WTC11 (cell line): ENCODE results near the gene AK2.

Experiments used
- CTCF ChIP-seq: fragments of 200-600 bp; IDR thresholded peaks from 2 replicates; pipeline ENCODE4 v1.8.0; 2022; ENCODE audit warnings: antibody characterized with exemption
- MYBL2 ChIP-seq: sonication (generic); formaldehyde crosslinking; IDR thresholded peaks from 2 replicates; pipeline ENCODE4 v1.8.1; 2023; ENCODE audit warnings: mild to moderate bottlenecking, moderate library complexity, missing genetic modification reagents
- NFE2L1 ChIP-seq: sonication (generic); formaldehyde crosslinking; IDR thresholded peaks from 2 replicates; pipeline ENCODE4 v1.8.1; 2023; ENCODE audit warnings: missing genetic modification reagents
- RELA ChIP-seq: sonication (generic); formaldehyde crosslinking; IDR thresholded peaks from 2 replicates; pipeline ENCODE4 v1.8.1; 2022; ENCODE audit warnings: missing genetic modification reagents, mild to moderate bottlenecking, borderline replicate concordance
- ZNF416 ChIP-seq: fragments of 250-450 bp; sonication (Bioruptor Pico); IDR thresholded peaks from 2 replicates; pipeline ENCODE4 v1.9.0; 2021; ENCODE audit warnings: mild to moderate bottlenecking, inconsistent platforms
- TF ChIP-seq, protein P1 (sequence below): sonication (generic); formaldehyde crosslinking; IDR thresholded peaks from 2 replicates; pipeline ENCODE4 v1.8.1; 2022; ENCODE audit warnings: mild to moderate bottlenecking, missing genetic modification reagents, moderate library complexity, borderline replicate concordance
- TF ChIP-seq, protein P2 (sequence below): sonication (generic); formaldehyde crosslinking; IDR thresholded peaks from 2 replicates; pipeline ENCODE4 v1.8.1; 2023; ENCODE audit warnings: mild to moderate bottlenecking, missing genetic modification reagents
- TF ChIP-seq, protein P3 (sequence below): sonication (generic); formaldehyde crosslinking; IDR thresholded peaks from 2 replicates; pipeline ENCODE4 v1.8.1; 2023; ENCODE audit warnings: mild to moderate bottlenecking, moderate library complexity, missing genetic modification reagents
- TF ChIP-seq, protein P4 (sequence below): sonication (generic); formaldehyde crosslinking; IDR thresholded peaks from 2 replicates; pipeline ENCODE4 v1.8.0; 2022; ENCODE audit warnings: mild to moderate bottlenecking, missing genetic modification reagents

DNA sequence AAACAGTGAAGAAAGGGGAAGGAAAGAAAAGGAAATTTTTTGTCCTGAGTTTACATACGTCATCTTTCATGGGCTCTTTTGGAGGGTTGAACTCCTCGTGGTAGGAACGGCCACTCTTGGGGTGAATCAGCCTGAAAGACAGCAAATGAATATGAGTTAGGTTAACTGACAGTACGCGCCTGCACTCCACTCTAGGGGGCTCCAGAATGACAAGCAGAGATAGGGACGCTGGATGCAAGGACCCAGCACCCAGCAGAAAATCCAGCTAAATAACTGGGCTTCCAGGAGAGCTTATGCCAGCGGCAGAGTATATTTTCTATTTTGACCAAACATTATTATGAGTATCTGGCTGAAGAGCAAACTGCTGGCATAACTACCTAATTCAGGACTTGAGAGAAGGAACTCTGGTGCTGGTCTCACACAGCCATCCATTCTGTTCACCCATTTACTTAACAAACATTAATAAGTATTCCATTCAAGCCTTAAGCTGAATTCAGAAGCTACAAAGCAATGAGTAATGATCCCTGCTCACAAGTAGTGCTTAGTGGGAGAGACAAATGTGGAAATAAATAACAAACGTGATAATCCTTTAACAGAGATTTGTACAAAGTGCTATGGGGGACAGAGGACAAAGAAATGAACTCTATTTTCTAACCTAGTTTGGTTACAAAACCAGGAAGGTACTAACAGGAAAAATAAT is 22.1 kb downstream of the AK2 start:
- TF ChIP-seq, protein P1, sequence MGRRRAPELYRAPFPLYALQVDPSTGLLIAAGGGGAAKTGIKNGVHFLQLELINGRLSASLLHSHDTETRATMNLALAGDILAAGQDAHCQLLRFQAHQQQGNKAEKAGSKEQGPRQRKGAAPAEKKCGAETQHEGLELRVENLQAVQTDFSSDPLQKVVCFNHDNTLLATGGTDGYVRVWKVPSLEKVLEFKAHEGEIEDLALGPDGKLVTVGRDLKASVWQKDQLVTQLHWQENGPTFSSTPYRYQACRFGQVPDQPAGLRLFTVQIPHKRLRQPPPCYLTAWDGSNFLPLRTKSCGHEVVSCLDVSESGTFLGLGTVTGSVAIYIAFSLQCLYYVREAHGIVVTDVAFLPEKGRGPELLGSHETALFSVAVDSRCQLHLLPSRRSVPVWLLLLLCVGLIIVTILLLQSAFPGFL: no peak
- TF ChIP-seq CTCF (no peak), NFE2L1 (CRISPR knock-in tag) (no peak), ZNF416 (CRISPR knock-in tag) (no peak), MYBL2 (CRISPR knock-in tag) (no peak), RELA (no peak)
- TF ChIP-seq, protein P2, sequence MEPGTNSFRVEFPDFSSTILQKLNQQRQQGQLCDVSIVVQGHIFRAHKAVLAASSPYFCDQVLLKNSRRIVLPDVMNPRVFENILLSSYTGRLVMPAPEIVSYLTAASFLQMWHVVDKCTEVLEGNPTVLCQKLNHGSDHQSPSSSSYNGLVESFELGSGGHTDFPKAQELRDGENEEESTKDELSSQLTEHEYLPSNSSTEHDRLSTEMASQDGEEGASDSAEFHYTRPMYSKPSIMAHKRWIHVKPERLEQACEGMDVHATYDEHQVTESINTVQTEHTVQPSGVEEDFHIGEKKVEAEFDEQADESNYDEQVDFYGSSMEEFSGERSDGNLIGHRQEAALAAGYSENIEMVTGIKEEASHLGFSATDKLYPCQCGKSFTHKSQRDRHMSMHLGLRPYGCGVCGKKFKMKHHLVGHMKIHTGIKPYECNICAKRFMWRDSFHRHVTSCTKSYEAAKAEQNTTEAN (CRISPR knock-in tag): no peak
- TF ChIP-seq, protein P3, sequence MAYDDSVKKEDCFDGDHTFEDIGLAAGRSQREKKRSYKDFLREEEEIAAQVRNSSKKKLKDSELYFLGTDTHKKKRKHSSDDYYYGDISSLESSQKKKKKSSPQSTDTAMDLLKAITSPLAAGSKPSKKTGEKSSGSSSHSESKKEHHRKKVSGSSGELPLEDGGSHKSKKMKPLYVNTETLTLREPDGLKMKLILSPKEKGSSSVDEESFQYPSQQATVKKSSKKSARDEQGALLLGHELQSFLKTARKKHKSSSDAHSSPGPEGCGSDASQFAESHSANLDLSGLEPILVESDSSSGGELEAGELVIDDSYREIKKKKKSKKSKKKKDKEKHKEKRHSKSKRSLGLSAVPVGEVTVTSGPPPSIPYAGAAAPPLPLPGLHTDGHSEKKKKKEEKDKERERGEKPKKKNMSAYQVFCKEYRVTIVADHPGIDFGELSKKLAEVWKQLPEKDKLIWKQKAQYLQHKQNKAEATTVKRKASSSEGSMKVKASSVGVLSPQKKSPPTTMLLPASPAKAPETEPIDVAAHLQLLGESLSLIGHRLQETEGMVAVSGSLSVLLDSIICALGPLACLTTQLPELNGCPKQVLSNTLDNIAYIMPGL (CRISPR knock-in tag): no peak
- TF ChIP-seq, protein P4, sequence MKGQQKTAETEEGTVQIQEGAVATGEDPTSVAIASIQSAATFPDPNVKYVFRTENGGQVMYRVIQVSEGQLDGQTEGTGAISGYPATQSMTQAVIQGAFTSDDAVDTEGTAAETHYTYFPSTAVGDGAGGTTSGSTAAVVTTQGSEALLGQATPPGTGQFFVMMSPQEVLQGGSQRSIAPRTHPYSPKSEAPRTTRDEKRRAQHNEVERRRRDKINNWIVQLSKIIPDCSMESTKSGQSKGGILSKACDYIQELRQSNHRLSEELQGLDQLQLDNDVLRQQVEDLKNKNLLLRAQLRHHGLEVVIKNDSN (CRISPR knock-in tag): no peak
